ENCODE results near the gene GDPGP1. TPM values are rescaled to one million over a fixed set of nuclear protein-coding genes. Genes with fewer than 3 reads are reported as not detected.
A peak's percentile ranks its signal among the peaks of the same experiment; 100 is the strongest.

GDPGP1 gene
- total and polyA plus RNA-seq, 9 of the 15 experiments (the other 6 are each of a cell fraction or from before 2014, with no cell fraction given): 0.78 to 6.1 (median 2.8) TPM

GRCh38 chr15:90261811-90262210 lies 27.8 kb downstream of the GDPGP1 start:
- H3K4me3 ChIP-seq: no peak overlapping the region
- in situ Hi-C loops (cut with MboI): no loop called here

GRCh38 chr15:90262426-90262825 lies 28.4 kb downstream of the GDPGP1 start:
- CTCF ChIA-PET (ENCODE audit: low intra/inter-chr PET ratio): no interaction called here
- ATAC-seq: no peak
- Histone ChIP-seq H3K9me3 (replicated peaks; ENCODE audit: control insufficient read depth, insufficient read depth, low read depth, low read length) (no peaks in the 10 kb centered on the region), H3K27ac (ENCODE audit: extremely low read depth, low read depth, low read length) (no peak overlapping the region), H3K4me3 (no peak overlapping the region), H3K4me1 (replicated peaks in 1 of 2; ENCODE audit: control insufficient read depth in 2 of 2, insufficient read depth in 2 of 2, low read length in 2 of 2) (peaks cover 10 to 14% of the 10 kb centered on the region in 2 experiments), H3K9ac (ENCODE audit: insufficient read depth in 1 of 2, low read depth in 2 of 2, low read length in 2 of 2) (0 out of 4 replicates have a peak overlapping the region, but pooled peaks of 1 of the 2 experiments have one; percentile 43), H2AFZ (ENCODE audit: low read depth, low read length) (no peak overlapping the region), H3K9me1 (ENCODE audit: control insufficient read depth, insufficient read depth, low read length) (no peaks in the 10 kb centered on the region), H4K20me1 (replicated peaks; ENCODE audit: control insufficient read depth, insufficient read depth, low read length) (no peaks in the 10 kb centered on the region), H3K27me3 (ENCODE audit: control insufficient read depth in 2 of 2, insufficient read depth in 2 of 2, low read length in 2 of 2) (no peaks in the 10 kb centered on the region), H3K36me3 (ENCODE audit: control insufficient read depth, insufficient read depth, low read length) (peaks cover 6% of the 10 kb centered on the region; the same call in 1 of the 3 replicates), H3K79me2 (ENCODE audit: control insufficient read depth, insufficient read depth, low read length) (peaks cover 32% of the 10 kb centered on the region), H3K4me2 (ENCODE audit: insufficient read depth, low read length) (no peak overlapping the region)
- no TSS peak for BruUV-seq (replicated peaks)
- POLR2A ChIA-PET: interaction anchor here (0.6 to 1.4 kb wide), 4 partner anchors 10 to 246 kb away, joined by 3 to 6 read pairs (median 4); partner anchors contain the start of gene TTLL13
- TF ChIP-seq NELFE (IDR thresholded peaks at IDR 0.05; ENCODE audit: insufficient read depth, insufficient read length) (no peak), HNRNPLL (IDR thresholded peaks at IDR 0.05; ENCODE audit: low read depth, low read length, poor library complexity, severe bottlenecking) (no peak), FOXJ3 (CRISPR knock-in tag; IDR thresholded peaks at IDR 0.05) (no peak), HSF4 (CRISPR knock-in tag; IDR thresholded peaks at IDR 0.05; ENCODE audit: borderline replicate concordance) (no peak), CBFA2T3 (IDR thresholded peaks at IDR 0.05) (0 out of 2 replicates have a peak, but pooled peaks have one; percentile 3)
- TF ChIP-seq, protein P1, sequence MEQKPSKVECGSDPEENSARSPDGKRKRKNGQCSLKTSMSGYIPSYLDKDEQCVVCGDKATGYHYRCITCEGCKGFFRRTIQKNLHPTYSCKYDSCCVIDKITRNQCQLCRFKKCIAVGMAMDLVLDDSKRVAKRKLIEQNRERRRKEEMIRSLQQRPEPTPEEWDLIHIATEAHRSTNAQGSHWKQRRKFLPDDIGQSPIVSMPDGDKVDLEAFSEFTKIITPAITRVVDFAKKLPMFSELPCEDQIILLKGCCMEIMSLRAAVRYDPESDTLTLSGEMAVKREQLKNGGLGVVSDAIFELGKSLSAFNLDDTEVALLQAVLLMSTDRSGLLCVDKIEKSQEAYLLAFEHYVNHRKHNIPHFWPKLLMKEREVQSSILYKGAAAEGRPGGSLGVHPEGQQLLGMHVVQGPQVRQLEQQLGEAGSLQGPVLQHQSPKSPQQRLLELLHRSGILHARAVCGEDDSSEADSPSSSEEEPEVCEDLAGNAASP (IDR thresholded peaks at IDR 0.05): no peak
- DNase-seq (ENCODE audit: extremely low read depth in 1 of 4, low spot score in 3 of 4): no peak
- 30% methylated on average over 5 of the region's 5 CpGs for WGBS (ENCODE audit: insufficient coverage, low coverage, missing lambda C conversion rate)
- in situ Hi-C loops (cut with MboI): no loop called here
- intact Hi-C loops (cut with micrococcal nuclease): no loop called here
- no peak for FAIRE-seq

More at GRCh38 chr15:90261811-90262210, 27.8 kb downstream of the GDPGP1 start:
- Histone ChIP-seq H2AFZ (ENCODE audit: low read depth, low read length) (no peak overlapping the region), H3K9ac (ENCODE audit: insufficient read depth in 1 of 2, low read depth in 2 of 2, low read length in 2 of 2) (no peak overlapping the region), H3K9me3 (replicated peaks; ENCODE audit: control insufficient read depth, insufficient read depth, low read depth, low read length) (no peaks in the 10 kb centered on the region), H3K36me3 (ENCODE audit: control insufficient read depth, insufficient read depth, low read length) (no peaks in the 10 kb centered on the region; the same call in 2 of the 3 replicates), H3K27me3 (ENCODE audit: control insufficient read depth in 2 of 2, insufficient read depth in 2 of 2, low read length in 2 of 2) (no peaks in the 10 kb centered on the region), H3K9me1 (ENCODE audit: control insufficient read depth, insufficient read depth, low read length) (no peaks in the 10 kb centered on the region), H3K79me2 (ENCODE audit: control insufficient read depth, insufficient read depth, low read length) (peaks cover 26% of the 10 kb centered on the region), H3K4me2 (ENCODE audit: insufficient read depth, low read length) (no peak overlapping the region), H4K20me1 (replicated peaks; ENCODE audit: control insufficient read depth, insufficient read depth, low read length) (no peaks in the 10 kb centered on the region), H3K27ac (ENCODE audit: extremely low read depth, low read depth, low read length) (no peak overlapping the region), H3K4me1 (replicated peaks in 1 of 2; ENCODE audit: control insufficient read depth in 2 of 2, insufficient read depth in 2 of 2, low read length in 2 of 2) (peaks cover 6 to 11% of the 10 kb centered on the region in 2 experiments)
- ATAC-seq (no peak), FAIRE-seq (no peak), DNase-seq (ENCODE audit: extremely low read depth in 1 of 4, low spot score in 3 of 4) (no peak)
- ChIA-PET CTCF (ENCODE audit: low intra/inter-chr PET ratio) (no interaction called here), POLR2A (interaction anchor here (0.9 to 1.4 kb wide), 2 partner anchors 9 to 12 kb away, joined by 4 to 6 read pairs; partner anchors contain the start of gene TTLL13)
- BruUV-seq (replicated peaks): no TSS peak
- no peak for TF ChIP-seq IRF2 (CRISPR knock-in tag; IDR thresholded peaks at IDR 0.05)
- no peak for TF ChIP-seq SNAPC5 (CRISPR knock-in tag; IDR thresholded peaks at IDR 0.05)
- no peak for TF ChIP-seq ZNF586 (CRISPR knock-in tag; conservative IDR thresholded peaks at IDR 0.05)
- TF ChIP-seq JUND (IDR thresholded peaks at IDR 0.05; ENCODE audit: borderline replicate concordance, low read depth, low read length): no peak
- TF ChIP-seq JUND (tag; IDR thresholded peaks at IDR 0.05; ENCODE audit: borderline replicate concordance, low read depth, low read length): no peak
- no peak for TF ChIP-seq BHLHE40 (IDR thresholded peaks at IDR 0.05; ENCODE audit: low read length)
- intact Hi-C loops (cut with micrococcal nuclease): no loop called here
- WGBS (ENCODE audit: insufficient coverage, low coverage, missing lambda C conversion rate): 60% methylated on average over 5 of the region's 5 CpGs

Measured in K562 (cell line).